GM12864 (cell line): ENCODE data around the gene C11orf86.

Experiments used
- DNase-seq: peaks from one replicate; pipeline ENCODE4 v3.0.0-alpha.2; 2011; ENCODE audit warnings: low read depth
- H3K4me3 ChIP-seq: 2 replicates; pipeline ENCODE4 v1.5.1; 2011; ENCODE audit warnings: mild to moderate bottlenecking, low read depth, low read length, control low read depth
- TF ChIP-seq, protein P1 (sequence below): IDR thresholded peaks from 2 replicates; pipeline ENCODE4 v1.5.1; 2011; ENCODE audit warnings: low read depth, mild to moderate bottlenecking, moderate library complexity, low read length, control low read depth, inconsistent platforms; ENCODE audit errors: missing control alignments

The C11orf86 gene

DNA sequence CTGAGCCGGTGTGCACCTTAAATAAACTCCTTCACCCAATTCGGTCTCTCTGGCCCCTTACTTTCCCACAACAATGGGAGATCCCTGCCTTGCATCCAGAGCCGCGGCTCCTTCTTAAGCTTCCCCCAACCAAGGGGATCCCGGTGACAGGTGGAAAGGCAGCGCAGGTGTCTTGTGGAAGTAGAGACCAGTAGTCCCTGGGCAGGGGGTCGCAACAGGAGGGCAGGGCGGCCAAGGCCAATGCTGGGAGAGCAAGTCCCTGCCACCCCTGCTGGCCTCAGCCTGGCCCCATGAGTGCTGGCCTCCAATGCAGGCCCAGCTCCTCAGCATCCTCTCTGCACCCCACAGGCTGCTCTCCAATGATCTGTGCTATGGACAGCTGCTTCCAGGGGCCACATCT, 39.9 kb downstream of the C11orf86 start:
- H3K4me3 ChIP-seq, result no peak overlapping the region
- DNase-seq, result no peak
- TF ChIP-seq, protein P1, sequence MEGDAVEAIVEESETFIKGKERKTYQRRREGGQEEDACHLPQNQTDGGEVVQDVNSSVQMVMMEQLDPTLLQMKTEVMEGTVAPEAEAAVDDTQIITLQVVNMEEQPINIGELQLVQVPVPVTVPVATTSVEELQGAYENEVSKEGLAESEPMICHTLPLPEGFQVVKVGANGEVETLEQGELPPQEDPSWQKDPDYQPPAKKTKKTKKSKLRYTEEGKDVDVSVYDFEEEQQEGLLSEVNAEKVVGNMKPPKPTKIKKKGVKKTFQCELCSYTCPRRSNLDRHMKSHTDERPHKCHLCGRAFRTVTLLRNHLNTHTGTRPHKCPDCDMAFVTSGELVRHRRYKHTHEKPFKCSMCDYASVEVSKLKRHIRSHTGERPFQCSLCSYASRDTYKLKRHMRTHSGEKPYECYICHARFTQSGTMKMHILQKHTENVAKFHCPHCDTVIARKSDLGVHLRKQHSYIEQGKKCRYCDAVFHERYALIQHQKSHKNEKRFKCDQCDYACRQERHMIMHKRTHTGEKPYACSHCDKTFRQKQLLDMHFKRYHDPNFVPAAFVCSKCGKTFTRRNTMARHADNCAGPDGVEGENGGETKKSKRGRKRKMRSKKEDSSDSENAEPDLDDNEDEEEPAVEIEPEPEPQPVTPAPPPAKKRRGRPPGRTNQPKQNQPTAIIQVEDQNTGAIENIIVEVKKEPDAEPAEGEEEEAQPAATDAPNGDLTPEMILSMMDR, result no peak

DNA sequence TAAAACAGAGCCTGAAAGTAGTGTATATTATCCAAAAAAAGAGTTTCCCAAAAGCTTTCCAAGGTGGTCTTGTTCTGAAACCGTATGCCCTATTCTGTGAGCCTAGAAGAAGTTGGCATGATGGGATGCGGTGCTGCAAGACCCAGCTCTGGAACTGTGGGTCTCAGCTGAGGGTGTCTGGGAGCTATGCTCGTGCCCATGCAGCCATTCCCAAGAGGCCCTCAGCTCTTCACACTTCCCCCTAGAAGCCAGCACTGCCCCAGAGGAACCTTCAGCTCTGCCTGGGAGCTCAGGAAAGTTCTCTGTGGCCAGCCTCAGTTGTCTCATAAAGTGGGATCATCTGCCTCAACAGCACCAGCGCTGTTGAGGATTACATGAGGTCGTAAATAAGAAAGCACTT, 41.4 kb downstream of the C11orf86 start:
- no peak overlapping the region for H3K4me3 ChIP-seq
- TF ChIP-seq, protein P1, result no peak
- DNase-seq, result no peak

DNA sequence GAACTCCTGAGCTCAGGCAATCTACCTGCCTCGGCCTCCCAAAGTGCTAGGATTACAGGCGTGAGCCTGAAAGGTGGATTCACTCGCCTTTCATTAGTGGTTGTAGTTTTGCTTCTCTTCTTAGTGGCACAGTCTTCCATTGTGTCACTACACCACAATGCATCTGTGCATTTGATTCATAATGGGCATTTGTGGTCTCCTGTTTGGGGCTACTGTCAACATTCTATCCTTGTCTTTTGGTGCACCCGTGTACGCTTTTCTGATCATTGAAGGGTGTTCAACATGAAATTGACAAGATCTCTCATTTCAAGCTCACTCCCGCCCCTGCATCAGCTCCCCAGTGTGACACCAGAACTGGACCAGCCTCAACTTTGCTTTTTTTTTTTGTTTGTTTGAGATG, 45.8 kb downstream of the C11orf86 start:
- TF ChIP-seq, protein P1, result no peak
- H3K4me3 ChIP-seq, result no peak overlapping the region
- DNase-seq, result no peak

DNA sequence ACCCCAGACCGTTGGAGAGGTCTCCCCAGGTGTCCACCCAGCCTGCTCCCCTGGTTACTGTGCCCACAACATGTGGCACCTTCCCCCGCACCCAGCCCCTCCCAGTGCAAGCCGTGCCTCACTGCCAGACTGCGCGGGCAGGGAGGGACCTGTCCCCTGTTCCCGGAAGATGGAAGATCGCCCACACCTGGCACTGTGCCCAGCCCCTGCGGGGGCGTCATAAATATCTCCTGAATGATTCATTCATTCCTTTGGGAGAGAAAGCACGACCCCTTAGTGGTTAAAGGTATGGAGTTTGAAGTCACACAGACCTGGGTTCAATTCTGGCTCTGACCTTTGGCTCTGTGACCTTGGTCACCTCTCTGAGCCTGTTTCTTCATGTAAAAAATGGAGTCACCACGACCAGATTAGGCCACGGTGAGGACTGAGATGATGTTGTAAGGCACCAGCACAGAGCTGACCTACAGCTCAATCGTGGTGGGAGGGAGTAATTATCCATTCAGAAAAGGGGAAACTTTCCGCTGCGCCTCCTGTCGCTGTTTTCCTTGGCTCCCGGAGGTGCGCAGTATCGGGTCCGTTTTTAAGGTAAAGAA, 47.3 kb downstream of the C11orf86 start:
- no peak overlapping the region for H3K4me3 ChIP-seq
- TF ChIP-seq, protein P1, result no peak
- DNase-seq, result no peak

DNA sequence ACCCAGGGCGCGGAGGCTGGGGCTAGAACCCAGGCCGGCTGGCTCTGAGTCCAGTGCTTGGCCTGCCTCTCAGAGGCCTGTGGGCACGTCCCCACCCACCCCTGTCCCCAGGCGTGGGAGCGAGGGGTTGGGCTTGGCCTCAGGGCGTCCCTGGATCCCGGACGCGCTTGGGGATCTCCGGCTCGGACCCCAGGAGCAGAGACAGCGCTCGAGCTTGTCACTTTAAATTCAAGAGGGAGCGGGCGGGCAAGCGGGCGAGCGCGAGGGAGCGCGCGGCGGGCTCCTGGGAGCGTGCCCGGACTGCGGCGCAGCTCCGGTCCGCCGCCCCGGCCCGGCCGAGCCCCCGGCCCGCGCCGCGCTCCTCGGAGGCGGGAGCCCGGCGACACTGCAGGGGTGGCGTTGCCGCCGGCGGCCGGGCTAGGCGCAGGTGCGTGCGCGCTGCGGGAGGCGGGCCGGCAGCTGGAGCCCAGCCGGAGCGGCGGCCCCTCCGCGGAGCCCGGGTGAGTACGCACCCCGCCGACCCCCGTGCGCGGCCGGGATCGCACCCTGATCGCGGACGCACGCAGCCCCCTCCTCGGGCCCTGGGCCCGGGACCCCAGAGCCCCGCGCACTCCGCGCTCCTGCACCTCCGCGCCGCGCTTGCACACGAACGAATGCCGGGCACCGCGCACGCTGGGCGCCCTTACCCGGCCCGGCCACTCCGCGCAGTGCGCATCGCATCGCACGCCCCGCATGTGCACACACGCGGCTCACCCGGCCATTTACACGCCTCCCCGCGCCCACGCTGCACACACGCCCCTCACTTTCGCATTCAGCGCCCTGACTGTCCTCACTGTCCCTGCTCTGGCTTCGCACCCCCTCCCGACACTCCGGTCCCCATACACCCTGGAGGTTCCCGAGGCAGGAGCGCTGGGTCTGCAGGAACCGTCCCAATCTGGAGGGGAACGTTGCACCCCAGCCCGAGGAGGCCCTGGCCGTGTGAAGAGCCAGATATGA, 48.2 kb downstream of the C11orf86 start, which contains the start of gene SYT12:
TSS of gene SYT12 (plus strand) at position 174 of the 996 bp plus-strand sequence. CDS start 7,011 bp downstream, outside the sequence.
- TF ChIP-seq, protein P1, result no peak
- H3K4me3 ChIP-seq, result no peak within 1 kb of the TSS
- no peak for DNase-seq

DNA sequence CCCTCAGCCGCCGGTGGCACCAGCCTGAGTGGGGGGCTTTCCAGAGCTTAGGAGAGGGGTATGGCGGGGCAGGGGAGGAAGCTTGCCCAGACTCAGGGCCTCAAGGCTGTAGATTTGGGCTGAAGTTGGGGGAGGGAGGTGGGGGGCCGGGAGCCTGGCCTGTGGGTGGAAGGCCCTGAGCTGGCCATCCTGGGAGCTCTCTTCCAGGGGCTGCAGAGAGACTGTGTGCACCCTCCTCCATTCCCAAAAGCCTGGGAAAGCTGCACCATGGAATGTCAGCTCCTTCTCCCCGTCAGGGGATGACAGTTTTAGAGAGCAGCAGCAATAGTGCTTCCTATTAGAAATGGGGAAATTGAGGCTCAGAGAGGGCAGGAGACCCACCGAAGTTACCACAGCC, 48.9 kb downstream of the C11orf86 start:
- TF ChIP-seq, protein P1, result no peak
- no peak for DNase-seq
- no peak overlapping the region for H3K4me3 ChIP-seq
